ENCODE measurements around the gene NLRP1.

DNA sequence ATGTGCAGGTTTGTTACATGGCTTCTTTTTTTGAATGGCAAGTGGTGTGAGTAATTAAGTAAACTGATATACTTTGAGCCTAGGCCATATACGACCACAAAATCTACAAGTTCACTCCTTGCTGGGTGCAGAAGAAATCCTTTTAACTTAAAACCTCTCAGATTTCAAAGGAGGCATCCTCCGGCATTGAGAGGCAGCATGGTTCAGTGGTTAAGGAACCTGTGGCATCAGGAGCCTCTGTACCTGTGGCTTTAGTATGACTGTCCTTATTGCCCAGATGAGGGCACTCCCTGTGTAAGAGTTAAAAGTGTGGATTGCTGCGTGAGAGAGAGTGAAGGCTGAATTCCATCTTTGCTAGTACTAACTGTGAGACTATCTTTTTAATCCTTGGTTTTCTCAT lies 3.3 kb downstream of the NLRP1 start:
- no peak for TF ChIP-seq EZH2phosphoT487 (IDR thresholded peaks at IDR 0.05; ENCODE audit: low read depth)
- TF ChIP-seq, protein P1, sequence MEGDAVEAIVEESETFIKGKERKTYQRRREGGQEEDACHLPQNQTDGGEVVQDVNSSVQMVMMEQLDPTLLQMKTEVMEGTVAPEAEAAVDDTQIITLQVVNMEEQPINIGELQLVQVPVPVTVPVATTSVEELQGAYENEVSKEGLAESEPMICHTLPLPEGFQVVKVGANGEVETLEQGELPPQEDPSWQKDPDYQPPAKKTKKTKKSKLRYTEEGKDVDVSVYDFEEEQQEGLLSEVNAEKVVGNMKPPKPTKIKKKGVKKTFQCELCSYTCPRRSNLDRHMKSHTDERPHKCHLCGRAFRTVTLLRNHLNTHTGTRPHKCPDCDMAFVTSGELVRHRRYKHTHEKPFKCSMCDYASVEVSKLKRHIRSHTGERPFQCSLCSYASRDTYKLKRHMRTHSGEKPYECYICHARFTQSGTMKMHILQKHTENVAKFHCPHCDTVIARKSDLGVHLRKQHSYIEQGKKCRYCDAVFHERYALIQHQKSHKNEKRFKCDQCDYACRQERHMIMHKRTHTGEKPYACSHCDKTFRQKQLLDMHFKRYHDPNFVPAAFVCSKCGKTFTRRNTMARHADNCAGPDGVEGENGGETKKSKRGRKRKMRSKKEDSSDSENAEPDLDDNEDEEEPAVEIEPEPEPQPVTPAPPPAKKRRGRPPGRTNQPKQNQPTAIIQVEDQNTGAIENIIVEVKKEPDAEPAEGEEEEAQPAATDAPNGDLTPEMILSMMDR (IDR thresholded peaks at IDR 0.05; ENCODE audit: low read depth, low read length), result no peak

Measured in OCI-LY3 (cell line).